ENCODE measurements around the gene MYL11.
A peak's percentile ranks its signal among the peaks of the same experiment; 100 is the strongest.
"Not testable (repeated sequence)": the region's sequence is repeated elsewhere in the genome, so short reads cannot be mapped to it uniquely, and the experiment has no call there.

MYL11 gene

GRCh38 chr16:30374538-30374937 lies at the start of gene MYL11:
Gene MYL11 (plus strand): TSS chr16:30374802. CDS start chr16:30374858, 56 bp downstream.
- no peak for TF ChIP-seq CTCF (conservative IDR thresholded peaks at IDR 0.05)
- no peak within 1 kb of the TSS for H3K27ac ChIP-seq

- peak overlapping the region; percentile 56 for H3K27ac ChIP-seq
Observed at GRCh38 chr16:30334473-30334989, 40.1 kb upstream of the MYL11 start.

- H3K27ac ChIP-seq: peak overlapping the region; percentile 56
Observed at GRCh38 chr16:30335028-30335597, 39.5 kb upstream of the MYL11 start.

- H3K27ac ChIP-seq: peak overlapping the region; percentile 56
- no peak for TF ChIP-seq CTCF (conservative IDR thresholded peaks at IDR 0.05)
Observed at GRCh38 chr16:30335598-30336474, 38.8 kb upstream of the MYL11 start.

- not testable (repeated sequence) for H3K27ac ChIP-seq
Observed at GRCh38 chr16:30337964-30338357, 36.6 kb upstream of the MYL11 start.

GRCh38 chr16:30338715-30339114 lies 35.9 kb upstream of the MYL11 start:
- not testable (repeated sequence) for H3K27ac ChIP-seq

GRCh38 chr16:30340621-30341020 lies 34.0 kb upstream of the MYL11 start:
- no peak overlapping the region for H3K27ac ChIP-seq
- TF ChIP-seq CTCF (conservative IDR thresholded peaks at IDR 0.05): no peak

- H3K27ac ChIP-seq: not testable (repeated sequence)
Observed at GRCh38 chr16:30341971-30342370, 32.6 kb upstream of the MYL11 start.

- no peak overlapping the region for H3K27ac ChIP-seq
- TF ChIP-seq CTCF (conservative IDR thresholded peaks at IDR 0.05): no peak
Observed at GRCh38 chr16:30342751-30343490, 31.7 kb upstream of the MYL11 start.

- H3K27ac ChIP-seq: not testable (repeated sequence)
Observed at GRCh38 chr16:30343491-30343820, 31.1 kb upstream of the MYL11 start.

Measured in VCaP (cell line).